DOHH2 (cell line): ENCODE measurements around the gene SLC13A4.

Experiments used
- H3F3A ChIP-seq: fragments of 200-600 bp; sonication (generic), shearing (Covaris generic); 2 replicates; pipeline ENCODE4 v1.6.0; 2016; ENCODE audit warnings: antibody characterized with exemption, mild to moderate bottlenecking; ENCODE audit not compliant: control insufficient read depth, insufficient read depth
- H3K27ac ChIP-seq: fragments of 200-600 bp; sonication (generic); 2 replicates; pipeline ENCODE4 v1.5.1; 2014; ENCODE audit warnings: low read depth, mild to moderate bottlenecking, low read length, moderate library complexity
- H3K27me3 ChIP-seq: fragments of 200-600 bp; sonication (generic); 2 replicates; pipeline ENCODE4 v1.6.1; 2014; ENCODE audit warnings: mild to moderate bottlenecking, low read length, mixed read lengths; ENCODE audit not compliant: control insufficient read depth
- H3K36me3 ChIP-seq: fragments of 200-600 bp; sonication (generic); 2 replicates; pipeline ENCODE4 v1.6.1; 2014; ENCODE audit warnings: mild to moderate bottlenecking, low read length, moderate library complexity, mixed read lengths; ENCODE audit not compliant: control insufficient read depth
- H3K4me1 ChIP-seq: fragments of 200-600 bp; sonication (generic); 2 replicates; pipeline ENCODE4 v1.6.1; 2014; ENCODE audit warnings: mild to moderate bottlenecking, low read length, mixed read lengths; ENCODE audit not compliant: control insufficient read depth
- H3K4me2 ChIP-seq: fragments of 200-600 bp; sonication (generic); 2 replicates; pipeline ENCODE4 v1.6.0; 2014; ENCODE audit warnings: mild to moderate bottlenecking, low read length, moderate library complexity
- H3K4me3 ChIP-seq: fragments of 200-600 bp; sonication (generic); 2 replicates; pipeline ENCODE4 v1.5.1; 2014; ENCODE audit warnings: mild to moderate bottlenecking, low read length, mixed read lengths
- H3K79me2 ChIP-seq: fragments of 200-600 bp; sonication (generic); 2 replicates; pipeline ENCODE4 v1.6.1; 2014; ENCODE audit warnings: mild to moderate bottlenecking, low read length, mixed read lengths; ENCODE audit not compliant: control insufficient read depth
- H3K9me2 ChIP-seq: fragments of 200-600 bp; sonication (generic); replicated peaks from 2 replicates; pipeline ENCODE4 v1.6.1; 2014; ENCODE audit warnings: mild to moderate bottlenecking, low read length, mixed read lengths; ENCODE audit not compliant: control insufficient read depth
- H3K9me3 ChIP-seq: fragments of 200-600 bp; sonication (generic); 2 replicates; pipeline ENCODE4 v1.6.1; 2014; ENCODE audit warnings: antibody characterized with exemption, low read length, mixed read lengths; ENCODE audit not compliant: control insufficient read depth, insufficient read depth
- H4K20me1 ChIP-seq: fragments of 200-600 bp; sonication (generic); 2 replicates; pipeline ENCODE4 v1.6.0; 2014; ENCODE audit warnings: low read depth, mild to moderate bottlenecking, antibody characterized with exemption, low read length, moderate library complexity; ENCODE audit not compliant: control insufficient read depth, insufficient read depth
- CTCF ChIP-seq: fragments of 200-600 bp; sonication (generic); IDR thresholded peaks from one replicate; pipeline ENCODE4 v1.5.1; 2014; ENCODE audit warnings: antibody characterized with exemption, mild to moderate bottlenecking, low read depth, low read length; ENCODE audit not compliant: poor library complexity, severe bottlenecking
- EZH2phosphoT487 ChIP-seq: fragments of 200-600 bp; sonication (generic); IDR thresholded peaks from 2 replicates; pipeline ENCODE4 v1.6.1; 2017; ENCODE audit warnings: borderline replicate concordance, mild to moderate bottlenecking, antibody characterized with exemption, low read length, moderate library complexity, mixed read lengths

SLC13A4 gene

GRCh38 chr7:135729230-135729629, 1.2 kb upstream of the SLC13A4 start:
- Histone ChIP-seq H3K4me2 (no peak overlapping the region), H3K27ac (no peak overlapping the region), H3K9me2 (no peaks in the 10 kb centered on the region), H3K79me2 (no peaks in the 10 kb centered on the region), H3K4me1 (no peaks in the 10 kb centered on the region), H3F3A (no peaks in the 10 kb centered on the region), H3K36me3 (no peaks in the 10 kb centered on the region), H4K20me1 (no peaks in the 10 kb centered on the region), H3K27me3 (0 out of 2 replicates have a peak, but pooled peaks cover 2% of the 10 kb centered on the region), H3K4me3 (no peak overlapping the region), H3K9me3 (no peaks in the 10 kb centered on the region)
- TF ChIP-seq EZH2phosphoT487 (no peak), CTCF (no peak)

- Histone ChIP-seq H4K20me1 (no peaks in the 10 kb centered on the region), H3F3A (no peaks in the 10 kb centered on the region), H3K36me3 (no peaks in the 10 kb centered on the region), H3K9me3 (no peaks in the 10 kb centered on the region), H3K27ac (no peak overlapping the region), H3K27me3 (0 out of 2 replicates have a peak, but pooled peaks cover 2% of the 10 kb centered on the region), H3K9me2 (no peaks in the 10 kb centered on the region), H3K4me3 (no peak overlapping the region), H3K4me2 (no peak overlapping the region), H3K4me1 (no peaks in the 10 kb centered on the region), H3K79me2 (no peaks in the 10 kb centered on the region)
- TF ChIP-seq CTCF (no peak), EZH2phosphoT487 (no peak)
These were observed 894 bp downstream of the SLC13A4 start for GRCh38 chr7:135726911-135727673.

GRCh38 chr7:135726276-135726788, 1.7 kb downstream of the SLC13A4 start:
- H3K4me1 ChIP-seq = no peaks in the 10 kb centered on the region
- TF ChIP-seq CTCF (no peak), EZH2phosphoT487 (no peak)
- H3K27me3 ChIP-seq = 0 out of 2 replicates have a peak, but pooled peaks cover 2% of the 10 kb centered on the region

More at GRCh38 chr7:135726276-135726788, 1.7 kb downstream of the SLC13A4 start:
- Histone ChIP-seq H3K9me3 (no peaks in the 10 kb centered on the region), H3K9me2 (no peaks in the 10 kb centered on the region), H3K79me2 (no peaks in the 10 kb centered on the region), H4K20me1 (no peaks in the 10 kb centered on the region), H3K4me2 (no peak overlapping the region), H3K4me3 (no peak overlapping the region), H3K36me3 (no peaks in the 10 kb centered on the region), H3K27ac (no peak overlapping the region), H3F3A (no peaks in the 10 kb centered on the region)
